GM12878 (cell line): Measurements from ENCODE around the gene IKZF1. TPM values are rescaled to one million over a fixed set of nuclear protein-coding genes. Genes with fewer than 3 reads are reported as not detected.

Experiments
- ATAC-seq: fragments of 200-7000 bp; cut with Tn5 transposase; 3 replicates; pipeline ENCODE4 v1.9.1; 2020; ENCODE audit warnings: mild to moderate bottlenecking, moderate library complexity
- BruUV-seq: library from RNA; stranded (reverse); fragments of 400-500 nt; replicated peaks from 2 replicates; lab custom pipeline; 2021; lab: Mats Ljungman, UMichigan
- CTCF ChIA-PET: fragments of 300-600 bp; sonication (Branson Sonifier 250); formaldehyde crosslinking; extraction: SDS; loops from one replicate; lab custom pipeline; 2021; ENCODE audit warnings: inconsistent platforms; lab: Yijun Ruan, JAX
- POLR2A ChIA-PET: fragments of 350-600 bp; formaldehyde crosslinking; extraction: SDS; loops from one replicate; lab custom pipeline; 2021; ENCODE audit warnings: inconsistent platforms; lab: Charles Lee
- RAD21 ChIA-PET: fragments of 300-600 bp; sonication (Branson Sonifier 250); formaldehyde crosslinking; loops from one replicate; lab custom pipeline; 2023; ENCODE audit warnings: antibody characterized with exemption; ENCODE audit not compliant: unreplicated experiment; lab: Charles Lee
- SMC1A ChIA-PET: fragments of 300-600 bp; sonication (Branson Sonifier 250); formaldehyde crosslinking; loops from one replicate; lab custom pipeline; 2023; ENCODE audit not compliant: unreplicated experiment, uncharacterized antibody; lab: Charles Lee
- DNase-seq: peaks from one replicate; pipeline ENCODE4 v3.0.0-alpha.2; 2011; ENCODE audit warnings: low read depth, low spot score
- FAIRE-seq: peaks from 3 replicates; lab custom pipeline; 2011; peaks lifted over from hg19 to GRCh38; lab: Jason Lieb, UNC
- H2AFZ ChIP-seq: 2 replicates; pipeline ENCODE4 v1.6.0; 2011; ENCODE audit warnings: low read depth, low read length, control low read depth; ENCODE audit not compliant: control insufficient read depth
- H3K27ac ChIP-seq: 2 replicates; pipeline ENCODE4 v1.5.1; 2011; ENCODE audit warnings: control low read depth; ENCODE audit not compliant: control insufficient read depth, insufficient read depth
- H3K27me3 ChIP-seq, 2 experiments: replicated peaks in 1 of 2; 2 replicates each; pipeline versions ENCODE4 v1.6.0 to v1.6.1; 2011; ENCODE audit warnings: low read length in 1 of 2; ENCODE audit not compliant: control insufficient read depth in 2 of 2, insufficient read depth in 2 of 2
- H3K36me3 ChIP-seq, 2 experiments: 2 replicates each; pipeline ENCODE4 v1.5.1; 2011; ENCODE audit warnings: low read length in 1 of 2; ENCODE audit not compliant: control insufficient read depth in 2 of 2, insufficient read depth in 2 of 2
- H3K4me1 ChIP-seq: 2 replicates; pipeline ENCODE4 v1.6.1; 2011; ENCODE audit warnings: mild to moderate bottlenecking, low read length, moderate library complexity, mixed read lengths; ENCODE audit not compliant: control insufficient read depth, insufficient read depth
- H3K4me2 ChIP-seq: 2 replicates; pipeline ENCODE4 v1.6.0; 2011; ENCODE audit warnings: control low read depth; ENCODE audit not compliant: control insufficient read depth, insufficient read depth
- H3K4me3 ChIP-seq: fragments of 200-600 bp; sonication (generic); 2 replicates; pipeline ENCODE4 v1.5.1; 2016
- H3K79me2 ChIP-seq: 2 replicates; pipeline ENCODE4 v1.6.0; 2011; ENCODE audit warnings: low read length; ENCODE audit not compliant: control insufficient read depth, insufficient read depth
- H3K9ac ChIP-seq: 2 replicates; pipeline ENCODE4 v1.8.0; 2011; ENCODE audit warnings: low read length, control low read depth, mixed read lengths; ENCODE audit not compliant: control insufficient read depth, insufficient read depth
- H3K9me3 ChIP-seq: replicated peaks from 3 replicates; pipeline ENCODE4 v1.5.1; 2011; ENCODE audit warnings: mild to moderate bottlenecking, low read length; ENCODE audit not compliant: control insufficient read depth, insufficient read depth
- H4K20me1 ChIP-seq: 2 replicates; pipeline ENCODE4 v1.6.0; 2011; ENCODE audit not compliant: control insufficient read depth, insufficient read depth
- BCL11A ChIP-seq: IDR thresholded peaks from 2 replicates; pipeline ENCODE4 v1.6.1; 2011; ENCODE audit warnings: low read depth, low read length
- CTCF ChIP-seq, 3 experiments: IDR thresholded peaks in 2 of 3; conservative IDR thresholded peaks in 1 of 3; 2 replicates each; pipeline ENCODE4 v1.5.1; 2011; ENCODE audit warnings: low read depth in 3 of 3, low read length in 3 of 3, mild to moderate bottlenecking in 3 of 3, control low read depth in 2 of 3, moderate library complexity in 2 of 3, inconsistent platforms in 1 of 3, mixed read lengths in 1 of 3; ENCODE audit not compliant: control insufficient read depth in 2 of 3, insufficient read depth in 1 of 3; ENCODE audit errors: extremely low read depth in 1 of 3
- IRF4 ChIP-seq: IDR thresholded peaks from 2 replicates; pipeline ENCODE4 v1.6.1; 2011; ENCODE audit warnings: low read depth, low read length
- MLLT1 ChIP-seq: fragments of 450-650 bp; IDR thresholded peaks from 2 replicates; pipeline ENCODE4 v1.6.1; 2016; ENCODE audit warnings: mild to moderate bottlenecking
- PKNOX1 ChIP-seq: fragments of 450-650 bp; IDR thresholded peaks from 2 replicates; pipeline ENCODE4 v1.6.1; 2016; ENCODE audit warnings: mild to moderate bottlenecking
- POLR2AphosphoS2 ChIP-seq: IDR thresholded peaks from 2 replicates; pipeline ENCODE4 v1.6.1; 2011; ENCODE audit warnings: low read depth, mild to moderate bottlenecking, low read length, improper control_type of control experiment, moderate library complexity
- SMAD5 ChIP-seq: IDR thresholded peaks from 2 replicates; pipeline ENCODE4 v1.6.1; 2016; ENCODE audit warnings: antibody characterized with exemption, low read depth
- TARDBP ChIP-seq: IDR thresholded peaks from 2 replicates; pipeline ENCODE4 v1.6.1; 2016; ENCODE audit warnings: borderline replicate concordance
- USF2 ChIP-seq: IDR thresholded peaks from 2 replicates; pipeline ENCODE4 v1.6.1; 2011; ENCODE audit warnings: low read depth, low read length, improper control_type of control experiment, borderline replicate concordance
- ZBTB33 ChIP-seq: fragments of 450-650 bp; IDR thresholded peaks from 2 replicates; pipeline ENCODE4 v1.6.1; 2017; ENCODE audit warnings: mild to moderate bottlenecking
- ZBTB4 ChIP-seq: fragments of 450-650 bp; formaldehyde crosslinking; IDR thresholded peaks from 2 replicates; pipeline ENCODE4 v1.4.0; 2022; ENCODE audit warnings: mild to moderate bottlenecking, moderate library complexity
- WGBS: methylation state at CpG from one replicate; pipeline ENCODE4 v1.1.6; 2016; ENCODE audit warnings: low lambda C conversion rate; ENCODE audit not compliant: insufficient replicate concordance, insufficient coverage; ENCODE audit errors: missing lambda C conversion rate; 5-methylcytosine and 5-hydroxymethylcytosine counted together
- in situ Hi-C: fragments of 300-500 bp; cut with MboI; formaldehyde crosslinking; loops from 9 replicates; pipeline ENCODE4 v1.14.3; 2018; ENCODE audit warnings: mixed read lengths
- intact Hi-C: fragments of 100-400 bp; cut with micrococcal nuclease; formaldehyde crosslinking; loops from one replicate; pipeline ENCODE4 v1.14.2; 2022; ENCODE audit not compliant: unreplicated experiment
- polyA plus RNA-seq, 11 experiments: library from polyadenylated mRNA; depleted of rRNA in 4 of 11; unstranded in 6 of 11; stranded (reverse) in 5 of 11; fragments of >200 nt; fragmentation: Nextera tagmentation in 4 of 11; fragmentation: Illumina TruSeq in 1 of 11; extraction: Ambion mirVana in 4 of 11; extraction: Trizol in 1 of 11; gene quantifications; 1 replicate in 1 of 11; 2 replicates in 10 of 11; pipeline versions ENCODE4 v1.2.1 to v1.2.3, GENCODE V29; 2011 to 2016; ENCODE audit warnings: inconsistent platforms in 2 of 11, missing spikeins in 2 of 11, low read depth in 1 of 11
- total RNA-seq, 4 experiments: library from RNA; depleted of rRNA in 3 of 4; stranded (reverse); fragments of >200 nt in 3 of 4; fragmentation: Illumina TruSeq in 1 of 4; extraction: Trizol in 1 of 4; gene quantifications; 2 replicates each; pipeline versions ENCODE4 v1.2.1 to v1.2.3, GENCODE V29; 2013 to 2021

The IKZF1 gene
- total and polyA plus RNA-seq, 10 of the 15 experiments (the other 5 are each of a cell fraction or from before 2014, with no cell fraction given) = 27.2 to 125 (median 71.6) TPM

GRCh38 chr7:50379539-50379938 lies 75.0 kb downstream of the IKZF1 start:
- no peak for FAIRE-seq
- RAD21 ChIA-PET = interaction anchor here (1.3 kb wide), 1 partner anchor 39 kb away, joined by 3 read pairs; no protein-coding TSS in a partner anchor
- H3K4me2 ChIP-seq = no peak overlapping the region
- no peak for TF ChIP-seq MLLT1
- no peak for TF ChIP-seq ZBTB33
- TF ChIP-seq CTCF (IDR thresholded peaks at IDR 0.05 in 2 of 3, conservative IDR thresholded peaks at IDR 0.05 in 1 of 3; ENCODE audit: control insufficient read depth in 2 of 3, extremely low read depth in 1 of 3, insufficient read depth in 1 of 3, low read depth in 3 of 3, low read length in 3 of 3) = no peak
- TF ChIP-seq POLR2AphosphoS2 = no peak
- no peak for TF ChIP-seq TARDBP
- TF ChIP-seq SMAD5 = no peak
- no peak for TF ChIP-seq IRF4
- TF ChIP-seq BCL11A = no peak
- TF ChIP-seq PKNOX1 = no peak
- TF ChIP-seq ZBTB4 (CRISPR knock-in tag) = no peak
- no peak for TF ChIP-seq USF2

More at GRCh38 chr7:50379539-50379938, 75.0 kb downstream of the IKZF1 start:
- ATAC-seq (no peak), DNase-seq (no peak)
- no peaks in the 10 kb centered on the region for H3K4me1 ChIP-seq
- 68% methylated on average over 1 of the region's 1 CpG for WGBS
- no TSS peak for BruUV-seq
- POLR2A ChIA-PET = interaction anchor here (1.1 kb wide), 1 partner anchor 169 kb away, joined by 3 read pairs; no protein-coding TSS in a partner anchor
- H3K36me3 ChIP-seq = peaks cover 11 to 33% of the 10 kb centered on the region in 2 experiments
- no peaks in the 10 kb centered on the region for H3K79me2 ChIP-seq
- intact Hi-C loops (no loop called here), in situ Hi-C loops (no loop called here)
- H3K27ac ChIP-seq = no peak overlapping the region
- H3K9ac ChIP-seq = no peak overlapping the region
- H3K9me3 ChIP-seq = no peaks in the 10 kb centered on the region
- H2AFZ ChIP-seq = no peak overlapping the region
- CTCF ChIA-PET = interaction anchor here (3.9 kb wide), 1 partner anchor 39 kb away, joined by 12 read pairs; no protein-coding TSS in a partner anchor
- H4K20me1 ChIP-seq = no peaks in the 10 kb centered on the region; the same call in 1 of the 2 replicates
- H3K27me3 ChIP-seq = no peaks in the 10 kb centered on the region
- H3K4me3 ChIP-seq = no peak overlapping the region
- SMC1A ChIA-PET = interaction anchor here (2.4 to 2.6 kb wide), 2 partner anchors 11 to 38 kb away, joined by 6 to 12 read pairs; no protein-coding TSS in a partner anchor
